Left renal pelvis (tissue), 4 donors: ENCODE data around the gene ARTN. TPM values are rescaled to one million over a fixed set of nuclear protein-coding genes. Genes with fewer than 3 reads are reported as not detected.

Experiments
- DNase-seq, 4 donors: peaks; one replicate each; pipeline ENCODE4 v3.0.0-alpha.2; 2013; ENCODE audit warnings: low read depth in 4 of 4, low spot score in 3 of 4
- polyA plus RNA-seq, 4 donors: library from polyadenylated mRNA; unstranded; fragments of 120-200 nt; gene quantifications; one replicate each; pipeline ENCODE4 v1.2.1, GENCODE V29; 2013; ENCODE audit not compliant: insufficient read length in 4 of 4

The ARTN gene
- polyA plus RNA-seq, 4 donors, result 1.1 to 2.8 (median 2.0) TPM

- DNase-seq, result no peak
Observed at GRCh38 chr1:43921022-43921421, 12.6 kb upstream of the ARTN start.

GRCh38 chr1:43924516-43924915 is 9.1 kb upstream of the ARTN start:
- no peak for DNase-seq

GRCh38 chr1:43925846-43926245 is 7.8 kb upstream of the ARTN start:
- no peak for DNase-seq

- DNase-seq, result no peak
Observed at GRCh38 chr1:43930168-43930948, 3.2 kb upstream of the ARTN start.

- DNase-seq, result no peak
Observed at GRCh38 chr1:43930949-43931275, 2.7 kb upstream of the ARTN start.

GRCh38 chr1:43931711-43932660 is 1.6 kb upstream of the ARTN start:
- DNase-seq, result no peak

- no peak for DNase-seq
Observed at GRCh38 chr1:43932786-43933385, 715 bp upstream of the ARTN start.

- peak in 1 of 4 donors; percentile 63 for DNase-seq
Observed at GRCh38 chr1:43934101-43934985, 742 bp downstream of the ARTN start.

- no peak for DNase-seq
Observed at GRCh38 chr1:43934986-43935324, 1.4 kb downstream of the ARTN start.

- no peak for DNase-seq
Observed at GRCh38 chr1:43935711-43936427, 2.3 kb downstream of the ARTN start.

- no peak for DNase-seq
Observed at GRCh38 chr1:43936431-43937151, 3.0 kb downstream of the ARTN start.

- no peak for DNase-seq
Observed at GRCh38 chr1:43937179-43937865, 3.7 kb downstream of the ARTN start.

- no peak for DNase-seq
Observed at GRCh38 chr1:43938383-43938782, 4.8 kb downstream of the ARTN start.

- DNase-seq, result no peak
Observed at GRCh38 chr1:43938892-43939587, 5.4 kb downstream of the ARTN start.

GRCh38 chr1:43942411-43942810 is 8.8 kb downstream of the ARTN start:
- no peak for DNase-seq

GRCh38 chr1:43944860-43945259 is 11.3 kb downstream of the ARTN start:
- DNase-seq, result no peak

- DNase-seq, result no peak
Observed at GRCh38 chr1:43945674-43946235, 12.2 kb downstream of the ARTN start.
